GM12801 (cell line): ENCODE measurements around the gene CHRM1.

Experiments
- CTCF ChIP-seq: IDR thresholded peaks from one replicate; pipeline ENCODE4 v1.5.1; 2011; ENCODE audit warnings: control low read depth; ENCODE audit not compliant: insufficient read length; ENCODE audit errors: extremely low read depth

CHRM1 gene

GRCh38 chr11:62882788-62883501 lies 38.2 kb downstream of the CHRM1 start:
- TF ChIP-seq CTCF: no peak

GRCh38 chr11:62882431-62882749 lies 38.8 kb downstream of the CHRM1 start:
- no peak for TF ChIP-seq CTCF

GRCh38 chr11:62881579-62882430 lies 39.4 kb downstream of the CHRM1 start:
- TF ChIP-seq CTCF: no peak

- no peak for TF ChIP-seq CTCF
Measured at GRCh38 chr11:62880803-62881578, 40.2 kb downstream of the CHRM1 start, which contains the start of gene SLC3A2. SLC3A2 (plus strand) TSS chr11:62880896; CDS start chr11:62881024, 128 bp downstream.

GRCh38 chr11:62880231-62880802 lies 40.8 kb downstream of the CHRM1 start:
- TF ChIP-seq CTCF: no peak

GRCh38 chr11:62879235-62879978 lies 41.8 kb downstream of the CHRM1 start:
- no peak for TF ChIP-seq CTCF
